GM12801 (cell line): ENCODE results near the gene GMDS.

ENCODE experiments used
- CTCF ChIP-seq: IDR thresholded peaks from one replicate; pipeline ENCODE4 v1.5.1; 2011; ENCODE audit warnings: control low read depth; ENCODE audit not compliant: insufficient read length; ENCODE audit errors: extremely low read depth

Gene GMDS

DNA sequence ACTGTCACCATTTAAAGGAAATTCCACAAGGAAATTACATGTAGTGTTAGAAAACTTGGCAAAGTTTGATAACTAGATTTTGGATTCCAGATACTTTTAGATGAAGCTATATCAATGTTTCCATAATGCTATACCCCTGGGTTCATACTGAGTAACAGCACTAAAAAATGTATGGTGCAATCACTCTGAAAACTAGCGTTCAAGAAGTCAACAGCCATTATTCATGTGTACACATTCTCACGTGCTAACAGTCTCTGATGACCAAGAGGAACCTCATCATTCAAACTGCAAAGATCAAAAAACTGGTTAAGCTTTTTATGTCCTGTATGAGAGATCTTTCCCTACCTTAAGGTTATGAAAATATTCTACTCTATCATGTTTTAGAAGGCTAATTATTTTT, 197.6 kb downstream of the GMDS start:
- no peak for TF ChIP-seq CTCF

DNA sequence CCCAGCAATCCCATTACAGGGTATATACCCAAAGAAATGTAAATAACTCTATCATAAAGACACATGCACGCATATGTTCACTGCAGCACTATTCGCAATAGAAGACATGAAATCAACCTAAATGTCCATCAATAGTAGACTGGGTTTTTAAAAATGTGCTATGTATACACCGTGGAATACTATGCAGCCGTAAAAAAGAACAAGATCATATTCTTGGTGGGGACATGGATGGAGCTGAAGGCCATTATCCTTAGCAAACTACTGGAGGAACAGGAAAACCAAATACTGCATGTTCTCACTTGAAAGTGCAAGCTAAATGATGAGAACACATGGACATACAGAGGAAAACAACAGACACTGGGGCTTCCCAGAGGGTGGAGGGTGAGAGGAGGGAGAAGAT, 201.2 kb downstream of the GMDS start:
- no peak for TF ChIP-seq CTCF

DNA sequence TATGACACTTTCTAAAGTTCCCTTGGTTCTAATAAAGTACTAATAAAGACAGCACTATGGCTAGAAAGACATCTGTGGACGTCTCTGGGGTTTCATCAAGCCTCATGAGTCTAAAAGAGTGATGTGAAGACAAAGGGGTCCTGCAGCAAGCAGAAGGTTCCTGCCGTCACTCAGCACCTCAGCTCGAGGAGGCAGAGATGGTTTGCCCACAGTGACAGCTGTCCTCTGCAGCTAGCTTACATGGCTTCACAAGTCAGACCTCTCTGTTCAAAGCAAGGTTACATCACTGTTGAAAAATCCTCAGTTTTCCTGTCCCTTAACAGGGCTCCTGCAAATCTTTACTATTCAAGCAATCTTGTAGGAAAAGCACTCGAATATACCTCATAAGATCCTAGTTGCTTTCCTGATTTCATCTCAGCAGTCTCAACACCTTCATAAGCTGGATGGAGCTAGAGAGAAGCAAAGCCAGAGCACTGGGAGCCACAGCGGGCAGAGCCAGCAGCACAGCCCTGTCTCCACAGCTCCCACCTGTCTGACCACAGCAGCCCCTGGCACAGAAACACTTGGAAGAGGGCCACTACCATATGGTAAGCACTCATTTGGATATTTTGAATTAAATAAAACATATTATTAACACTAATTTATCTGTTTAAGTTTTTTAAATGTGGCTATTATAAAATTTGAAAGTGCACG, 202.3 kb downstream of the GMDS start:
- TF ChIP-seq CTCF = no peak

- TF ChIP-seq CTCF = no peak
Measured at GRCh38 chr6:2038092-2038491, 207.3 kb downstream of the GMDS start.

GRCh38 chr6:2037237-2037926, 208.0 kb downstream of the GMDS start:
- no peak for TF ChIP-seq CTCF

GRCh38 chr6:2036710-2037023, 208.7 kb downstream of the GMDS start:
- no peak for TF ChIP-seq CTCF

DNA sequence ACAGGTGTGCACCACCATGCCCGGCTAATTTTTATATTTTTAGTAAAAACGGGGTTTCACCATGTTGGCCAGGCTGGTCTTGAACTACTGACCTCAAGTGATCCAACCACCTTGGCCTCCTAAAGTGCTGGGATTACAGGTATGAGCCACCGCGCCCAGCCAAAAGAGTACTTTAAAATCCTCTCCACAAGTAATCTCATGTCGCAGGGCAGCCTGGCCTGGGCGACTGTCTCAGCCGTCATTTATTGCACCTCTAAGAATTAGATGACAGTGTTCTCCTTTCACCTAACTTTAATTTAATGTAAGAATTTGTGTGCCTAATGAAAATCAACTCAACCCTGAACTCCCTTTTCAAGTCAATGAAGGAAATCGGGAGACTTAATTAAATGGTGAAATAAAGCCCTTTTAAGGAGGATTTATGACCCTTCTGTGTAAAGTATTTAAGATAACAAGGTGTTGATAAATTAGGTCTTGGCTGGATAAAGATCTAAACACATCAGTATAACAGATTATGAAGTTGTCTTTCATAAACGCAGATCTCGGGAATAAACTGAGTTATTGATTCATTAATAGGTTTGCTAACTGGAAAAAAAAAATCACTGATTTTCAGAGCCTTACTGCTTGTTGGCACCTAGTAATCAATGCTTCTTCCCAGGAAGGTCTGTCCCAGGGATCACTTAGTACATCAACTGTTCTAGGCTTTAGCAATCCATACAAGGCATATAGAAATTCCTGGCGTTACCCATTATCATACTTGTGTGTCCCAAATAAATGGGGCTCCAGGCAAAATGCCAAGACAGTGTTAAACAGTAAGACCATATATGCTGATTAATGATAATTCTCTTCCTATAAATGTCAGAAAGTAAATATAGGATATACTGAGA, 209.3 kb downstream of the GMDS start:
- TF ChIP-seq CTCF = no peak
